GM23338 (cell line): ENCODE data around the gene ZNF281.

ENCODE experiments used
- CREB1 ChIP-seq: fragments of 250-450 bp; sonication (Bioruptor Pico); IDR thresholded peaks from 2 replicates; pipeline ENCODE4 v1.5.0; 2020; ENCODE audit warnings: low read depth, mild to moderate bottlenecking, moderate library complexity
- EZH2 ChIP-seq: fragments of 200-600 bp; sonication (generic); IDR thresholded peaks from one replicate; pipeline ENCODE4 v1.8.0; 2017; ENCODE audit warnings: antibody characterized with exemption, mild to moderate bottlenecking, low read depth; ENCODE audit not compliant: unreplicated experiment
- EZH2phosphoT487 ChIP-seq: fragments of 200-600 bp; sonication (generic); IDR thresholded peaks from one replicate; pipeline ENCODE4 v1.8.1; 2018; ENCODE audit warnings: antibody characterized with exemption; ENCODE audit not compliant: unreplicated experiment
- JUNB ChIP-seq: IDR thresholded peaks from one replicate; pipeline ENCODE4 v1.6.1; 2016; ENCODE audit warnings: antibody characterized with exemption; ENCODE audit not compliant: unreplicated experiment
- NANOG ChIP-seq: IDR thresholded peaks from 2 replicates; pipeline ENCODE4 v1.6.1; 2016; ENCODE audit warnings: antibody characterized with exemption, borderline replicate concordance
- POLR2AphosphoS5 ChIP-seq: IDR thresholded peaks from 2 replicates; pipeline ENCODE4 v1.6.1; 2016; ENCODE audit warnings: antibody characterized with exemption, low read depth
- STAT1 ChIP-seq: IDR thresholded peaks from one replicate; pipeline ENCODE4 v1.6.1; 2016; ENCODE audit warnings: antibody characterized with exemption; ENCODE audit not compliant: unreplicated experiment
- ZNF114 ChIP-seq: fragments of 250-450 bp; sonication (Bioruptor Pico); IDR thresholded peaks from 2 replicates; pipeline ENCODE4 v1.5.0; 2020; ENCODE audit warnings: mild to moderate bottlenecking, moderate library complexity
- ZNF331 ChIP-seq: fragments of 250-450 bp; sonication (Bioruptor Pico); IDR thresholded peaks from 2 replicates; pipeline ENCODE4 v1.5.0; 2020; ENCODE audit warnings: low read depth, mild to moderate bottlenecking, moderate library complexity
- TF ChIP-seq, protein P1 (sequence below), 2 experiments: fragments of 200-600 bp in 1 of 2; sonication (generic) in 1 of 2; conservative IDR thresholded peaks; 2 replicates each; pipeline versions ENCODE4 v1.5.1 to v1.6.1; 2016 to 2017; ENCODE audit warnings: antibody characterized with exemption in 2 of 2, low read depth in 2 of 2, mild to moderate bottlenecking in 2 of 2, moderate library complexity in 1 of 2
- TF ChIP-seq, protein P2 (sequence below): fragments of 250-450 bp; sonication (Bioruptor Pico); IDR thresholded peaks from 2 replicates; pipeline ENCODE4 v1.5.0; 2020; ENCODE audit warnings: mild to moderate bottlenecking, moderate library complexity
- TF ChIP-seq, protein P3 (sequence below): IDR thresholded peaks from 2 replicates; pipeline ENCODE4 v1.6.1; 2016; ENCODE audit warnings: antibody characterized with exemption
- TF ChIP-seq, protein P4 (sequence below): IDR thresholded peaks from one replicate; pipeline ENCODE4 v1.6.1; 2018; ENCODE audit warnings: antibody characterized with exemption; ENCODE audit not compliant: unreplicated experiment

DNA sequence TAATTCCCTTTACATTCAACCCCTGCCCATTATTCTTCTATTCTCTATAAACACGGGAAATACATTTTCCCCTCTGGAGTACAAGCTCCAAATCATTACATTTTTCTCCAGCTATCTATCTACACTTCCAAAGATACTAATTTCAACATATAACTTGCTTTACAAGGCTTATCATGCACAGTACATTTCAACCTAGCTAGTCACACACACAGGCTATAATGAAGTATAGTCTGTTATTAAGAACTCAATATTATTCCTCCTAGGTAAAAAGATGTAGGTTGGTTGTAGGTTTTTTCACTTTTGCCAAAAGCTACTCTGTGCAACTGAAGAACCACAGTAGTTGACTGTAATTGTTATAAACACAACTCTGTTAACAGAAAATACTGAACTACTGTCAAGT lies 8.1 kb downstream of the ZNF281 start:
- TF ChIP-seq, protein P1, sequence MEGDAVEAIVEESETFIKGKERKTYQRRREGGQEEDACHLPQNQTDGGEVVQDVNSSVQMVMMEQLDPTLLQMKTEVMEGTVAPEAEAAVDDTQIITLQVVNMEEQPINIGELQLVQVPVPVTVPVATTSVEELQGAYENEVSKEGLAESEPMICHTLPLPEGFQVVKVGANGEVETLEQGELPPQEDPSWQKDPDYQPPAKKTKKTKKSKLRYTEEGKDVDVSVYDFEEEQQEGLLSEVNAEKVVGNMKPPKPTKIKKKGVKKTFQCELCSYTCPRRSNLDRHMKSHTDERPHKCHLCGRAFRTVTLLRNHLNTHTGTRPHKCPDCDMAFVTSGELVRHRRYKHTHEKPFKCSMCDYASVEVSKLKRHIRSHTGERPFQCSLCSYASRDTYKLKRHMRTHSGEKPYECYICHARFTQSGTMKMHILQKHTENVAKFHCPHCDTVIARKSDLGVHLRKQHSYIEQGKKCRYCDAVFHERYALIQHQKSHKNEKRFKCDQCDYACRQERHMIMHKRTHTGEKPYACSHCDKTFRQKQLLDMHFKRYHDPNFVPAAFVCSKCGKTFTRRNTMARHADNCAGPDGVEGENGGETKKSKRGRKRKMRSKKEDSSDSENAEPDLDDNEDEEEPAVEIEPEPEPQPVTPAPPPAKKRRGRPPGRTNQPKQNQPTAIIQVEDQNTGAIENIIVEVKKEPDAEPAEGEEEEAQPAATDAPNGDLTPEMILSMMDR (conservative IDR thresholded peaks at IDR 0.05; ENCODE audit: low read depth in 2 of 2) = no peak
- TF ChIP-seq CREB1 (CRISPR knock-in tag) (no peak), POLR2AphosphoS5 (no peak), EZH2phosphoT487 (no peak), ZNF331 (CRISPR knock-in tag) (no peak), ZNF114 (no peak), JUNB (no peak), EZH2 (no peak), NANOG (no peak), STAT1 (no peak)
- TF ChIP-seq, protein P2, sequence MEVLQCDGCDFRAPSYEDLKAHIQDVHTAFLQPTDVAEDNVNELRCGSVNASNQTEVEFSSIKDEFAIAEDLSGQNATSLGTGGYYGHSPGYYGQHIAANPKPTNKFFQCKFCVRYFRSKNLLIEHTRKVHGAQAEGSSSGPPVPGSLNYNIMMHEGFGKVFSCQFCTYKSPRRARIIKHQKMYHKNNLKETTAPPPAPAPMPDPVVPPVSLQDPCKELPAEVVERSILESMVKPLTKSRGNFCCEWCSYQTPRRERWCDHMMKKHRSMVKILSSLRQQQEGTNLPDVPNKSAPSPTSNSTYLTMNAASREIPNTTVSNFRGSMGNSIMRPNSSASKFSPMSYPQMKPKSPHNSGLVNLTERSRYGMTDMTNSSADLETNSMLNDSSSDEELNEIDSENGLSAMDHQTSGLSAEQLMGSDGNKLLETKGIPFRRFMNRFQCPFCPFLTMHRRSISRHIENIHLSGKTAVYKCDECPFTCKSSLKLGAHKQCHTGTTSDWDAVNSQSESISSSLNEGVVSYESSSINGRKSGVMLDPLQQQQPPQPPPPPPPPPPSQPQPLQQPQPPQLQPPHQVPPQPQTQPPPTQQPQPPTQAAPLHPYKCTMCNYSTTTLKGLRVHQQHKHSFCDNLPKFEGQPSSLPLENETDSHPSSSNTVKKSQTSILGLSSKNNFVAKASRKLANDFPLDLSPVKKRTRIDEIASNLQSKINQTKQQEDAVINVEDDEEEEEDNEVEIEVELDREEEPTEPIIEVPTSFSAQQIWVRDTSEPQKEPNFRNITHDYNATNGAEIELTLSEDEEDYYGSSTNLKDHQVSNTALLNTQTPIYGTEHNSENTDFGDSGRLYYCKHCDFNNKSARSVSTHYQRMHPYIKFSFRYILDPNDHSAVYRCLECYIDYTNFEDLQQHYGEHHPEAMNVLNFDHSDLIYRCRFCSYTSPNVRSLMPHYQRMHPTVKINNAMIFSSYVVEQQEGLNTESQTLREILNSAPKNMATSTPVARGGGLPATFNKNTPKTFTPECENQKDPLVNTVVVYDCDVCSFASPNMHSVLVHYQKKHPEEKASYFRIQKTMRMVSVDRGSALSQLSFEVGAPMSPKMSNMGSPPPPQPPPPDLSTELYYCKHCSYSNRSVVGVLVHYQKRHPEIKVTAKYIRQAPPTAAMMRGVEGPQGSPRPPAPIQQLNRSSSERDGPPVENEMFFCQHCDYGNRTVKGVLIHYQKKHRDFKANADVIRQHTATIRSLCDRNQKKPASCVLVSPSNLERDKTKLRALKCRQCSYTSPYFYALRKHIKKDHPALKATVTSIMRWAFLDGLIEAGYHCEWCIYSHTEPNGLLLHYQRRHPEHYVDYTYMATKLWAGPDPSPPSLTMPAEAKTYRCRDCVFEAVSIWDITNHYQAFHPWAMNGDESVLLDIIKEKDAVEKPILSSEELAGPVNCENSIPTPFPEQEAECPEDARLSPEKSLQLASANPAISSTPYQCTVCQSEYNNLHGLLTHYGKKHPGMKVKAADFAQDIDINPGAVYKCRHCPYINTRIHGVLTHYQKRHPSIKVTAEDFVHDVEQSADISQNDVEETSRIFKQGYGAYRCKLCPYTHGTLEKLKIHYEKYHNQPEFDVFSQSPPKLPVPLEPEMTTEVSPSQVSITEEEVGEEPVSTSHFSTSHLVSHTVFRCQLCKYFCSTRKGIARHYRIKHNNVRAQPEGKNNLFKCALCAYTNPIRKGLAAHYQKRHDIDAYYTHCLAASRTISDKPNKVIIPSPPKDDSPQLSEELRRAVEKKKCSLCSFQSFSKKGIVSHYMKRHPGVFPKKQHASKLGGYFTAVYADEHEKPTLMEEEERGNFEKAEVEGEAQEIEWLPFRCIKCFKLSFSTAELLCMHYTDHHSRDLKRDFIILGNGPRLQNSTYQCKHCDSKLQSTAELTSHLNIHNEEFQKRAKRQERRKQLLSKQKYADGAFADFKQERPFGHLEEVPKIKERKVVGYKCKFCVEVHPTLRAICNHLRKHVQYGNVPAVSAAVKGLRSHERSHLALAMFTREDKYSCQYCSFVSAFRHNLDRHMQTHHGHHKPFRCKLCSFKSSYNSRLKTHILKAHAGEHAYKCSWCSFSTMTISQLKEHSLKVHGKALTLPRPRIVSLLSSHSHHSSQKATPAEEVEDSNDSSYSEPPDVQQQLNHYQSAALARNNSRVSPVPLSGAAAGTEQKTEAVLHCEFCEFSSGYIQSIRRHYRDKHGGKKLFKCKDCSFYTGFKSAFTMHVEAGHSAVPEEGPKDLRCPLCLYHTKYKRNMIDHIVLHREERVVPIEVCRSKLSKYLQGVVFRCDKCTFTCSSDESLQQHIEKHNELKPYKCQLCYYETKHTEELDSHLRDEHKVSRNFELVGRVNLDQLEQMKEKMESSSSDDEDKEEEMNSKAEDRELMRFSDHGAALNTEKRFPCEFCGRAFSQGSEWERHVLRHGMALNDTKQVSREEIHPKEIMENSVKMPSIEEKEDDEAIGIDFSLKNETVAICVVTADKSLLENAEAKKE (CRISPR knock-in tag) = no peak
- TF ChIP-seq, protein P3, sequence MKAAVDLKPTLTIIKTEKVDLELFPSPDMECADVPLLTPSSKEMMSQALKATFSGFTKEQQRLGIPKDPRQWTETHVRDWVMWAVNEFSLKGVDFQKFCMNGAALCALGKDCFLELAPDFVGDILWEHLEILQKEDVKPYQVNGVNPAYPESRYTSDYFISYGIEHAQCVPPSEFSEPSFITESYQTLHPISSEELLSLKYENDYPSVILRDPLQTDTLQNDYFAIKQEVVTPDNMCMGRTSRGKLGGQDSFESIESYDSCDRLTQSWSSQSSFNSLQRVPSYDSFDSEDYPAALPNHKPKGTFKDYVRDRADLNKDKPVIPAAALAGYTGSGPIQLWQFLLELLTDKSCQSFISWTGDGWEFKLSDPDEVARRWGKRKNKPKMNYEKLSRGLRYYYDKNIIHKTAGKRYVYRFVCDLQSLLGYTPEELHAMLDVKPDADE = no peak
- TF ChIP-seq, protein P4, sequence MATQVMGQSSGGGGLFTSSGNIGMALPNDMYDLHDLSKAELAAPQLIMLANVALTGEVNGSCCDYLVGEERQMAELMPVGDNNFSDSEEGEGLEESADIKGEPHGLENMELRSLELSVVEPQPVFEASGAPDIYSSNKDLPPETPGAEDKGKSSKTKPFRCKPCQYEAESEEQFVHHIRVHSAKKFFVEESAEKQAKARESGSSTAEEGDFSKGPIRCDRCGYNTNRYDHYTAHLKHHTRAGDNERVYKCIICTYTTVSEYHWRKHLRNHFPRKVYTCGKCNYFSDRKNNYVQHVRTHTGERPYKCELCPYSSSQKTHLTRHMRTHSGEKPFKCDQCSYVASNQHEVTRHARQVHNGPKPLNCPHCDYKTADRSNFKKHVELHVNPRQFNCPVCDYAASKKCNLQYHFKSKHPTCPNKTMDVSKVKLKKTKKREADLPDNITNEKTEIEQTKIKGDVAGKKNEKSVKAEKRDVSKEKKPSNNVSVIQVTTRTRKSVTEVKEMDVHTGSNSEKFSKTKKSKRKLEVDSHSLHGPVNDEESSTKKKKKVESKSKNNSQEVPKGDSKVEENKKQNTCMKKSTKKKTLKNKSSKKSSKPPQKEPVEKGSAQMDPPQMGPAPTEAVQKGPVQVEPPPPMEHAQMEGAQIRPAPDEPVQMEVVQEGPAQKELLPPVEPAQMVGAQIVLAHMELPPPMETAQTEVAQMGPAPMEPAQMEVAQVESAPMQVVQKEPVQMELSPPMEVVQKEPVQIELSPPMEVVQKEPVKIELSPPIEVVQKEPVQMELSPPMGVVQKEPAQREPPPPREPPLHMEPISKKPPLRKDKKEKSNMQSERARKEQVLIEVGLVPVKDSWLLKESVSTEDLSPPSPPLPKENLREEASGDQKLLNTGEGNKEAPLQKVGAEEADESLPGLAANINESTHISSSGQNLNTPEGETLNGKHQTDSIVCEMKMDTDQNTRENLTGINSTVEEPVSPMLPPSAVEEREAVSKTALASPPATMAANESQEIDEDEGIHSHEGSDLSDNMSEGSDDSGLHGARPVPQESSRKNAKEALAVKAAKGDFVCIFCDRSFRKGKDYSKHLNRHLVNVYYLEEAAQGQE = no peak
